GM21576 (cell line): Measurements from ENCODE around the gene PICK1.
"Not testable (repeated sequence)": the region's sequence is repeated elsewhere in the genome, so short reads cannot be mapped to it uniquely, and the experiment has no call there.

ENCODE experiments used
- ATAC-seq: cut with Tn5 transposase; IDR thresholded peaks from one replicate; pipeline ENCODE4 v1.9.1; 2021; ENCODE audit warnings: mild to moderate bottlenecking, moderate library complexity; ENCODE audit not compliant: unreplicated experiment

The PICK1 gene

DNA sequence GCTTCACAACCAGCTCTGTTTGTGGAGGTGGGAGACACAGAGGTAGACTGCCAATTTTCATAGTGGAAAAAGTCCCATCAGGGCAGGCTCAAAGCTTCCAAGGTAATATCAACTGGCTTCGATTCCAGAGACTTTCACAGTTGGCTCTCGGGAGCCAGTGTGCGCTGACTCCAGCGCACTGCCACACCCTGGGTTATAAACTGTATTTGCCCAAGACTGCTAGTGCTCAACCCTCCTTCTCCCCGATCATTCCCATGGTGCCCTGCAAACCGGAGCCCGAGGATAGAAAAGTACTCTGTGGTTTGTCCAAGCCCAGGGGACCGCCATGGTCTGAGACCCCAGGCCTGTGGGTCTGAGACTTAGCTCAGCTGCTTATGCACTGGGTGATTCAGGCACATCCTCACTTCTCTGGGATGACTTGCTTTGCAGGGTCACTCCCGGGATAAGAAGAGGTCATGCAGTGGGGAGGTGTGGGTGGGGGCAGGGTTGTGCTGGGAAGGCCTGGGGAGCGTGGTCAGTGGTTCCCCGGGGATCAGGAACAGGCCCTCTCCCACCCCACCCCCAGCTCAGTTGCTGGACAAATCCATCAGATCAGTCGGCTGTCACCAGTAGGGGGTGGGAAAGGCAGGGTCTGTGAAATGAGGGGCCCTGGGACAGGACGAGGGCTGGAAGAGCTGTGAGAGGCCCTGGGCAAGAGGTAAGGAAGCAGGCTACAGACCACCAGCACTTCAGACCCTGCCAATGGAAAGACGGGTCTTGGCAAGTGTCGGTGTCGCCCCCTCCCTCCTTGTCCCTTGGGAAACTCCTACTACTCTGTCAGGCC, 26.7 kb upstream of the PICK1 start:
- no peak for ATAC-seq

GRCh38 chr22:38031491-38031890, 25.7 kb upstream of the PICK1 start:
- ATAC-seq, result no peak

GRCh38 chr22:38032681-38033521, 24.3 kb upstream of the PICK1 start:
- no peak for ATAC-seq

- ATAC-seq, result no peak
Observed at GRCh38 chr22:38033522-38034277, 23.5 kb upstream of the PICK1 start.

GRCh38 chr22:38034278-38034882, 22.8 kb upstream of the PICK1 start:
- ATAC-seq, result no peak

DNA sequence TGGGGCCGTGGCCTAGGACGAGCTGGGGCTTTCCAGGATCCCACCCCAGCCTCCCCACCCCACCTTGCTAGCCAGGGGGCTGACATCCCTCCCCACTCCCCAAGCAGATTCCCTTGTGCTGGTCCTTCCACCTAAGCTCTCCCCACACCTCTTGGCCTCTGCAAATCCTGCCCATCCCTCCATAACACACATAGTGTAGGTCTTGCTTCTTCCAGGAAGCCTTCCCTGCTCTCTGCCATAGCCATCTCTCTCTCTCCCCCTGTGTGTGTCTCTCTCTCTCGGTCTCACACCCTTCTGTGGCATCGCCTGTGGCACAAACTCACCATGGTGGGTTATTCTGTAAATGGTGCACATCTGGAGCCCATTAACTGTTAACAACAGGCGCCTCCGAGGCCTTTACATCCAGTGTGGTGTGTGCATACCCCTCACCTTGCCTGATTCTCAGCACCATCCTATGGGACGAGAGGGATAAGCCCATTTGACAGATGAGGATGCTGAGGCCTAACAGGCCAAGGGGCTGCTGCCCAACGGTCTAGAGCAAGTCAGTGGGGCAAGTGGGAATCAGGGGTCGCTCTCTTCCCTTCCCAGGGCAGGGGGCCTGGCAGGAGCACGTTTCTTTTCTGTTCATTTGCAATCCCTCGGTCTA, 22.2 kb upstream of the PICK1 start:
- no peak for ATAC-seq

DNA sequence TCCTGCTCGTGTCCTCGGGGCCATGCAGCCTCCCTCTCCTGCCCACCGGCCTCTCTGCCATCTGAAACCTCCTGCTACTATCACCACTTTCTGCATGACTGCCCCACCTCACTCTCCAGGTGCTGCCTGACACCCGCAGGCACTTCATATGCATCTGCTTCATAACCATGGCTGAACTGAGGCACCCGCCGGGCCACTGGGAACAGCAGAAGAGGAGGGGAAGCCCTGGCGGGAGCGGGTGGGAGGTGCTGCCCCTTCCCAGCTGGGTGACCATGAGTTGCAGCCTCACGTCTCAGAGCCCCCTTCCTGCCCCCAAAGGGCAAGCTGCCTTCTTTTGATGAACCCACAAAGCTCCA, 21.7 kb upstream of the PICK1 start:
- no peak for ATAC-seq

GRCh38 chr22:38036392-38037062, 20.7 kb upstream of the PICK1 start:
- no peak for ATAC-seq

- not testable (repeated sequence) for ATAC-seq
Observed at GRCh38 chr22:38037367-38038150, 19.6 kb upstream of the PICK1 start.

DNA sequence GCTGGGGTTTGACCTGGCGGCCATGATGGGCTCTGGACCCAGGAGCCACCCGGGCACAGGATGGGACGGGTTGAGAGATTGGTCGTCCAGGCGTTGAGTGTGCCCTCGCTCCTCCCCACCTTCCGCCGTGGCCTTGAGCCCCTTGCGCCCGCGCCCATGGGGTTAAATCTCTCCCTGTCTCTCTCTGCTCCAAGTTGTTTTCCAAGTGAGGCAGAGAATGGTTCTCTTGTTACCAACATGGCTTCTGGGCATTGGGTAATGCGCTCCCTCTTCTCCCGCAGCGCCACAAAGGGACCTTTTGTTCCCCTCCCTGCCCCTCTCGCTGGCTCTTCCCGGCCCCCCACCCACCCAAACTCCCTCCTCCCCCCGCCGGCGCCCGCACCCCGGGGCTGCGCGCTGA, 18.8 kb upstream of the PICK1 start:
- no peak for ATAC-seq

DNA sequence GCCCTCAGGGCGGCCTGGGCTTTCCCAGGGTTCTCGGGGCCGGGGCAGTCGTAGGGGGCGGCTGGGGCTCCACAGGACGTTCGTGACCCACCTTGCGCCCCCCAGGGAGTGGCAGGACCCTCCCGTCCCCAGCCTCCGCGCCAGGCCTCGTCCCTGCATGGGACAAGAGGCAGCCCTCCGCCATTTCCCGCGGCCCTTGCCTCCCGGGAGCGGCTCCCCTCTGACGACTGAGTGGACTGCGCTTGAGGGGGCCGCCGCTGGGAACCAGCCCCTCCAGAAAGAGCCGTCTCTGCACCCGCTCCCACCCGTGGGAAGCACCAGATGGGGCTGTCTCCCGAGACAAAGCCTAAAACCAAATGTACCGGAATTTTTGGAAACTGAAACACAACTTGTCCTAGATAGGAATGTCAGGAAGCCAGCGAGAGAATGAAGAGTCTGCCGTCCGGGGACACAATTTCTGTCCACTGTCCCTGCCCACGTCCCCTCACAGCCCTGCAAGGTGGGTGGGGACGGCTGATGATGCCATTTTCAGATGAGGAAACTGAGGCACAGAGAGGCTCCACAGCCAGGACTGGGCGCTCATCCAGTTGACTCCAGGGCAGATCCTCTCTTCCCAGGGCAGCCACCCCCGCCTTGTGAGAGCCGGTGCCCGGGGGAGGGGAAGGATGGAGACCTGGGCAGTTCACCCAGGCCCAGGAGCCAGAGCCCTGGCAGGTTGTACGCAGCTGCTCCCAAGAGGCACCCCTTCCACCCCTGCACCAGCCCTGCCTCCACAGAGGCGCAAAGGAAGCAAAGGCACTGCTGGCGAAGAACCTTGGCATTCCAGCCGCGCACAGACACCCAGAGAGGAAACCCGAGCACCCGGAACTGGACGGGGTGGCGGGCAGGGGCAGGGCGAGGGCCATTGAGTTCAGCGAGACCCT, 18.1 kb upstream of the PICK1 start:
- ATAC-seq, result no peak

GRCh38 chr22:38040953-38041759, 16.0 kb upstream of the PICK1 start:
- ATAC-seq, result no peak

GRCh38 chr22:38041760-38042487, 15.3 kb upstream of the PICK1 start:
- no peak for ATAC-seq

GRCh38 chr22:38042488-38042790, 14.8 kb upstream of the PICK1 start:
- no peak for ATAC-seq

DNA sequence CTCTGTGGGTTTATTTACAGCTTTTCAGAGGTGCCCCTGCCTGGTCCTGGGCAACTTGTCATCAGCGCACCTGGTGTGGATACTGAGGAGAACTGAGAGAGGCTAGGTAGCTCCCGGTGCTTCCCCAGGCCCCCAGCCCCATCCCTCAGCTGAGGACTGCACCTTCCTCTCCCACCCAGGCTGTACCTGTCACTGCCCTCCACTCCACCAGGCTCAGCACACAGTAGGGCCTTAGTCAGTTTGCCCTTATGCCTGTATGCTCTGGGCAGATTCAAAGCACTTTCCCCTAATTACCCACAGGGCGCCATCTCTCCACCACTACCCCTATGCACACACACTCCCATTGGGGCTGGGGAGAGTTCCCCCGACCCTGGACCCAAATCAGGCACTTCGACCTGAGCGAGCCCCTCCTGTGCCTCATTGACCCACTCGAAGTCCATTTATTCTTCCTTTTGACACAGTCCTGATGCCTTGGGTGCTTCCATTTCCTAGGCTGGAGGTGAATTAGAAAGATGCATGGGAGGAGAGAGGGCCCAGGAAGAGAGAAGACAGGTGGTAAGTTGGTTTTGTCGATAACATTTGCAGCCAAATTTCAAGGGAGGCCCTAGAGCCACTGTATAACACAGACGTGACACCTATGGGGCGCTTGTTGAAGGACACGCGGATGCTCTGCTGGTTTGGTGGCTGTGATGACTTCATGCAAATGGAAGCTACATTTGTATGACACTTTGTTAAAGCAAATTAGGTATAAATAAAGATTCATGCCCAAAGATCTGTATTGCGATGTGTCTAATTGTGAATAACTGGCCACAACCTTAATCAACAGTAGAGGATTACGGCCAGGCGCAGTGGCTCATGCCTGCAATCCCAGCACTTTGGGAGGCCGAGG, 13.8 kb upstream of the PICK1 start:
- no peak for ATAC-seq
